Globus pallidus (tissue), 1 donor: ENCODE results near the gene KCNK6.
A peak's percentile ranks its signal among the peaks of the same experiment; 100 is the strongest.
"Not testable (repeated sequence)": the region's sequence is repeated elsewhere in the genome, so short reads cannot be mapped to it uniquely, and the experiment has no call there.

ENCODE experiments used
- DNase-seq: peaks from one replicate; pipeline ENCODE4 v3.0.0-alpha.2; 2015; ENCODE audit warnings: low spot score

Gene KCNK6

DNA sequence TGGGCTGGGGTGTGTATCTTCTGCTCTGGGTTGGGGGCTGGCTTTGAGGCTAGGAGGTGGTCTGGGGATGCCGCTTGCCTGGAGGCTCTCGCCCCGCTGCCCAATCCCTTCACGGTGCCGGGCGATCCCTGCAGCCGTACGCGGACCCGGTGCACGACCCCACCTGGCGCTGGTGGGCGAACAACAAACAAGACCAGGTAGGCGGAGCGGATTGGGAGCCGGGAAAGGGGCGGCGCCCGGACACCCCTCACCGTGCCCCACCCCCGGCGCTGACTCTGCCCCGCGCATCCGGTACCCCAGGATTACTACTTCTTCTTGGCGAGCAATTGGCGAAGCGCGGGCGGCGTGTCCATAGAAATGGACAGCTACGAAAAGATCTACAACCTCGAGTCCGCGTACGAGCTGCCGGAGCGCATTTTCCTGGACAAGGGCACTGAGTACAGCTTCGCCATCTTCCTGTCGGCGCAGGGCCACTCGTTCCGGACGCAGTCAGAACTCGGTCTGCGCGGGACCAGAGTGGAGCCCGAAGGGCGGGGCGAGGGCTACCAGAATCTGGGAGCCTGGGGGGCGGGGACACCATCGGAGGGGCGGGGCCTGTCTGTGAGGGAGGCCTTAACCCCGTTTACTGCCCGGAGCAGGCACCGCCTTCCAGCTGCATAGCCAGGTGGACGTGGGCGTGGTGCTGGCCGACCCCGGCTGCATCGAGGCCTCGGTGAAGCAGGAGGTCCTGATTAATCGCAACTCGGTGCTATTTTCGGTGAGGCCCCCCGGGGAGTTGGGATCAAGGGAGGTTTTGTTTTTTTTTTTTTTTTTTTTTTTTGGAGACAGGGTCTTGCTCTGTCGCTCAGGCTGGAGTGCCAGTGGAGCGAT is 42.7 kb downstream of the KCNK6 start:
- no peak for DNase-seq

DNA sequence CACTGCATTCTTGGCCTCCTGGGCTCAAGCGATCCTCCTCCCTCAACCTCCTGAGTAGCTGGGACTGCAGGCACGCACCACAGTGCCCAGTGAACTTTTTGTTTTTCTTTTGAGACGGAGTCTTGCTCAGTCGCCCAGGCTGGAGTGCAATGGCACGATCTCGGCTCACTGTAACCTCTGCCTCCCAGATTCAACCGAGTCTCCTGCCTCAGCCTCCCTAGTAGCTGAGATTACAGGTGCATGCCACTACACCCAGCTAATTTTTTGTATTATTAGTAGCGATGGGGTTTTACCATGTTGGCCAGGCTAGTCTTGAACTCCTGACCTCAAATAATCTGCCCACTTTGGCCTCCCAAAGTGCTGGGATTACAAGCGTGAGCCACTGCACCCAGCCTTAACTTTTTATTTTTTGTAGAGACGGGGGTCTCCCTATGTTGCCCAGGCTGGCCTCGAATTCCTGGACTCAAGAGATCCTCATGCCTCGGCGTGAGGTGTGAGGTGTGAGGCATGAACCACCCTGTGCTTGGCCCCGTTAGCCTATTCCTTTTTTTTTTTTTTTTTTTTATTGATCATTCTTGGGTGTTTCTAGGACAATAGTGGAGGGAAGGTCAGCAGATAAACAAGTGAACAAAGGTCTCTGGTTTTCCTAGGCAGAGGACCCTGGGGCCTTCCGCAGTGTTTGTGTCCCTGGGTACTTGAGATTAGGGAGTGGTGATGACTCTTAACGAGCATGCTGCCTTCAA is 43.5 kb downstream of the KCNK6 start:
- not testable (repeated sequence) for DNase-seq

DNA sequence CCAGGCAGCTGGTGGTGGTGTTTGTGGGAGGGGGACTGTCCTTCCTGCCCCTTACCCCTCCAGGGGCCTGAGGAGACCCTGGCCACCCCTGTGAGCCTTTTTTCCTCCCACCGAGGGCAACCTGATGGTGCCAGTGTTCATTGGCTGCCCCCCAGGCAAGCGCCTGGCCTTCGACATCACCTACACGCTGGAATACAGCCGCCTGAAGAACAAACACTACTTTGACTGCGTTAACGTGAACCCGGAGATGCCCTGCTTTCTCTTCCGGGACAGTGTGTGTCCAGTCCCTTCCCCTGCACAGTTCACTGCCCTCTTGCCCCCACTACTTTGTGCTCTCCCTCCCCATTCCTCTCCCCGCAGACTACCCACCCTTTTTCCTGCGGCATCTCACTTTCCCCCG is 47.4 kb downstream of the KCNK6 start:
- DNase-seq, result no peak

DNA sequence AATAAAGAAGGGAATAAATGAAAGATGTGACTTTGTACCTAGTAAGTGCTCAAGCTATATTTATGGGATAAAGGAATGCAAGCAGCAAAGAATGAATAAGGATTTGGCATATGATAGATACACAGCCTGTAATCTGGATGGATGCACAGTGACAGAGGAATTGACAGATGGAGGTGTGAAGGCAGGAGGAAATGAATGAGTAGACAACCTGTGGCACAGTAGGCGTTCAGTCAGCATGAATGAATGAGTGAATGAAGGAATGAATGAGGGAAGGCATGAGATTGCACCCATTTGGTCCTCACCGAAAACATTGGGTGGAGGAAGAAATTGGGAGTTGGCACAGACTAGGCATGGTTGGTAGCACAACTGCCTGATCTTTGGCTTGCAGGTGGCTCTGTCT is 49.9 kb downstream of the KCNK6 start:
- no peak for DNase-seq

- no peak for DNase-seq
Observed at GRCh38 chr19:38370299-38370698, 50.7 kb downstream of the KCNK6 start.

DNA sequence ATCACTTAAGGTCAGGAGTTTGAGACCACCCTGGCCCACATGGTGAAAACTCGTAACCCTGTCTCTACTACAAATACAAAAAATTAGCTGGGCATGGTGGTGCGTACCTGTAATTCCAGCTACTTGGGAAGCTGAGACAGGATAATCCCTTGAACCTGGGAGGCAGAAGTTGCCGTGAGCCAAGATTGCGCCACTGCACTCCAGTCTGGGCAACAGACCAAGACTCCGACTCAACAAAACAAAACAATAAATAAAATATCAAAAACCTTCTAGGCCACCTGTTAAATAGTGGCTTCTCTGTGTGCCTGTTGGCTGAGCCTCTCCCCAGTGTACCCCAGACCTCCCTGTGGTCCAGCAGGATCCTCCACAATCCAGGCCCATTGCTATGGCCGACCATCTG is 51.4 kb downstream of the KCNK6 start:
- no peak for DNase-seq

- DNase-seq, result no peak
Observed at GRCh38 chr19:38373907-38374331, 54.3 kb downstream of the KCNK6 start.

GRCh38 chr19:38374332-38375097 is 54.9 kb downstream of the KCNK6 start, which contains the start of gene PSMD8:
Gene PSMD8, plus strand, starts transcription at chr19:38374571. Its CDS starts 31 bp downstream, at chr19:38374602.
- peak; percentile 100 for DNase-seq

GRCh38 chr19:38375098-38375493 is 55.5 kb downstream of the KCNK6 start:
- DNase-seq, result no peak

- DNase-seq, result no peak
Observed at GRCh38 chr19:38375748-38376147, 56.1 kb downstream of the KCNK6 start.

GRCh38 chr19:38376576-38376975 is 56.9 kb downstream of the KCNK6 start:
- no peak for DNase-seq

GRCh38 chr19:38377052-38377451 is 57.4 kb downstream of the KCNK6 start:
- no peak for DNase-seq

GRCh38 chr19:38378866-38379265 is 59.2 kb downstream of the KCNK6 start:
- DNase-seq, result no peak

- no peak for DNase-seq
Observed at GRCh38 chr19:38381138-38381537, 61.5 kb downstream of the KCNK6 start.
